GM18868 (cell line): ENCODE data around the gene C1orf141.
"Not testable (repeated sequence)": the region's sequence is repeated elsewhere in the genome, so short reads cannot be mapped to it uniquely, and the experiment has no call there.

Experiments
- ATAC-seq: cut with Tn5 transposase; IDR thresholded peaks from one replicate; pipeline ENCODE4 v1.9.1; 2021; ENCODE audit warnings: mild to moderate bottlenecking, moderate library complexity; ENCODE audit not compliant: unreplicated experiment

C1orf141 gene

GRCh38 chr1:67134695-67135094 lies at the start of gene C1orf141:
C1orf141 (minus strand) TSS chr1:67134970; CDS start chr1:67127240, 7,730 bp downstream.
- ATAC-seq = no peak

GRCh38 chr1:67175530-67176087 lies 40.8 kb upstream of the C1orf141 start:
- no peak for ATAC-seq

GRCh38 chr1:67174716-67175284 lies 40.0 kb upstream of the C1orf141 start:
- ATAC-seq = peak; percentile 53

- no peak for ATAC-seq
These were observed 39.2 kb upstream of the C1orf141 start for GRCh38 chr1:67173988-67174387.

GRCh38 chr1:67171978-67172377 lies 37.2 kb upstream of the C1orf141 start:
- peak; percentile 64 for ATAC-seq

- peak; percentile 12 for ATAC-seq
These were observed 36.8 kb upstream of the C1orf141 start for GRCh38 chr1:67171574-67171955.

- no peak for ATAC-seq
These were observed 36.2 kb upstream of the C1orf141 start for GRCh38 chr1:67170751-67171573.

GRCh38 chr1:67169932-67170331 lies 35.2 kb upstream of the C1orf141 start:
- no peak for ATAC-seq

GRCh38 chr1:67169496-67169895 lies 34.7 kb upstream of the C1orf141 start:
- ATAC-seq = no peak

GRCh38 chr1:67166196-67166595 lies 31.4 kb upstream of the C1orf141 start, which contains the start of gene IL23R:
IL23R (plus strand) TSS chr1:67166454; CDS start chr1:67168121, 1,667 bp downstream.
- ATAC-seq = peak; percentile 89

GRCh38 chr1:67165468-67166041 lies 30.8 kb upstream of the C1orf141 start:
- ATAC-seq = no peak

- peak; percentile 63 for ATAC-seq
These were observed 28.2 kb upstream of the C1orf141 start for GRCh38 chr1:67162954-67163353.

GRCh38 chr1:67159233-67159632 lies 24.5 kb upstream of the C1orf141 start:
- no peak for ATAC-seq

GRCh38 chr1:67158401-67158800 lies 23.6 kb upstream of the C1orf141 start:
- no peak for ATAC-seq

GRCh38 chr1:67150931-67151330 lies 16.2 kb upstream of the C1orf141 start:
- no peak for ATAC-seq

- ATAC-seq = peak; percentile 91
These were observed 14.5 kb upstream of the C1orf141 start for GRCh38 chr1:67149179-67149770.

GRCh38 chr1:67148516-67149178 lies 13.9 kb upstream of the C1orf141 start:
- peak; percentile 22 for ATAC-seq

- ATAC-seq = not testable (repeated sequence)
These were observed 13.2 kb upstream of the C1orf141 start for GRCh38 chr1:67147973-67148372.

- no peak for ATAC-seq
These were observed 11.8 kb upstream of the C1orf141 start for GRCh38 chr1:67146539-67146938.

GRCh38 chr1:67146101-67146500 lies 11.3 kb upstream of the C1orf141 start:
- ATAC-seq = no peak

GRCh38 chr1:67144696-67145095 lies 9.9 kb upstream of the C1orf141 start:
- ATAC-seq = peak; percentile 35
